ENCODE data around the gene CEP85. TPM values are rescaled to one million over a fixed set of nuclear protein-coding genes. Genes with fewer than 3 reads are reported as not detected.

CEP85 gene
- total and polyA plus RNA-seq, 4 donors, result 2.6 to 14.6 (median 5.3) TPM

DNA sequence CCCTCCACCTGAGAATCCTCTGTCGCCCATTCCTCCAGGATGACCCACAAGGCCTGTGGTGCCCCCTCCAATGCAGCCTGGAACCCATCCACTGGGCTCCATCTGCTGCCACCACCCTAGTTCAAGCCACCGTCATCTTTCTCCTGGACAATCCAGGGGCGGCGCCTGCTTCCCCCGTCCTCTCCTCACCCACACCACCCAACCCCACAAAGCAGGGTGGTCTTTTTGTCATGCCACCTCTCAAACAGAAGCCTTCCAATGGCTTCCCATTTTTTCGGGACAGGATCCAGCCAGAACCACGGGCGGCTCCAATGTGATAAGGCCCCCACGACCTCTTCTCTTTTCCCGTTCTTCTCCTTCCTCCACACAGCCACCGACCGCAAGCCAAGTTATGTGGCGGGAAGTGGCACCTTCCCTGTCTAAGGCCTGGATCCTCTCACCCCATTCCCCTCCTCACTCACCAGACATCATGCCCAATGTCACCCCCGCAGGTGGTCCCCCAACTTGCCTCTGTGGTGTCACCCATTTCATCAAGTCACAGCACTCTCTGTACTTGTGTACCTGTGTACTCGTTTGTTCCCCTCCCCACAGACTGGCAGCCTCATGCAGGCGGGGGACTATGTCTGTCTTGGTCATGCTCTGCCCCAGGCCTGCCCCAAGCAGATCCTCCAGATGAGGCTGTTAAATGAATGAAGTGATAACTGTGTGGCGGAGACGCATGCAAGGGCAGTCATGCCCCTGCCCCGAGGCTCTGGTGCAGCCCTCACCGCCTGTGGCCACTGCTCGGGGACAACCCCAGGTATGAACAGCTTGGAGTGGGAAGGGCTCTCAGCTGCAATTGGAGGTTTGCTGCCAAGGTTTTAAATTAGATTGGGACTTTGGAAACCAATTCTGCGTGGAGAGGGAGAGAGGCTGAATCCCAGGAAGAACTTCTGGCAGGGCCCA, 61.5 kb downstream of the CEP85 start (continued):
- TF ChIP-seq MAX (IDR thresholded peaks at IDR 0.05) (no peak), ATF3 (IDR thresholded peaks at IDR 0.05) (no peak)

DNA sequence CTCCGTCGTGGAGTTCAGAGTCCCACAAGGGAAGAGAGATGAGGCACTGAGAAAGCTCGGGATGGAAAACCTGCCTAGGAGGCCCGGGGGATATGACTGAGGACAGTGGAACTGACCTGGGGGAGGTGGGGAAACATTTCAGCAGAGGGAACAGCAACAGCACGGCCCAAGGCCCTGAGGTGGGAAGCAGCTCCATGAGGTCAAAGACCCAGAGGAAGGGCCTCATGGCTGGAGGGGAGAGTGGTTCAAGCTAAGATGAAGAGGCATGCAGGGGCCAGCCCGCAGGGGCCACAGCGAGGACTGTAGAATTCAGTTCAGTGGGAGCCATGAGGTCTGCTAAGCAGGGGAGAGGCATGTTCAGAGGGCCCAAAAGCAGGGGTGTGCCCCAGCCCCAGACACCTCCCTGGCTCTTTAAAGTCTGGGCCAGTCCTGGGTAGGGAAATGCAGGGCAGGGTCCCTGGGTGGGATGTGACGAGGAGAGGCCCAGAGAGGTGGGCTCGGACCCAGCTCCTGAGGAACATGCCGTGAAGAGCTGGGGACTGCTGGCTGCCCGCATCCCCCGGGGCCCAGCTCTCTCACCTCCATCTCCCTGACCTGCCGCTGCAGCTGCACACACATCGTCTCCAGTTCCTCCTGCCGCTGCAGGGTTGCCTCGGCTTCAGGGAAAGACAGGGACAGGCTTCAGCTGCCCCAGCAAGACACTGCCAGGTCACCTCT, 62.5 kb downstream of the CEP85 start:
- Histone ChIP-seq H3K27ac (ENCODE audit: low read depth in 1 of 2, low read length in 2 of 2) (no peak overlapping the region), H3K4me3 (ENCODE audit: low read depth in 1 of 3, low read length in 3 of 3) (no peak overlapping the region), H3K36me3 (ENCODE audit: control insufficient read depth in 4 of 4, insufficient read depth in 3 of 4, low read depth in 1 of 4, low read length in 3 of 4) (no peaks in the 10 kb centered on the region), H3K9me3 (ENCODE audit: control insufficient read depth in 4 of 4, low read length in 3 of 4) (no peaks in the 10 kb centered on the region), H3K27me3 (ENCODE audit: control insufficient read depth in 4 of 4, insufficient read depth in 4 of 4, low read length in 3 of 4) (no peaks in the 10 kb centered on the region), H3K9ac (ENCODE audit: low read depth in 1 of 2, low read length in 2 of 2) (no peak overlapping the region), H3K4me1 (ENCODE audit: control insufficient read depth in 4 of 4, insufficient read depth in 4 of 4, low read length in 3 of 4) (no peaks in the 10 kb centered on the region)
- no peak for DNase-seq (ENCODE audit: low spot score)
- TF ChIP-seq CTCF (IDR thresholded peaks at IDR 0.05; ENCODE audit: low read depth, low read length, missing input control) (no peak), ATF3 (IDR thresholded peaks at IDR 0.05) (no peak), HNF4G (IDR thresholded peaks at IDR 0.05) (no peak), RAD21 (IDR thresholded peaks at IDR 0.05) (no peak), JUND (IDR thresholded peaks at IDR 0.05) (no peak), ZBTB33 (IDR thresholded peaks at IDR 0.05) (no peak), HNF4A (conservative IDR thresholded peaks at IDR 0.05) (no peak), YY1 (IDR thresholded peaks at IDR 0.05) (no peak), NR2F2 (IDR thresholded peaks at IDR 0.05) (no peak), TAF1 (conservative IDR thresholded peaks at IDR 0.05) (no peak), SP1 (IDR thresholded peaks at IDR 0.05) (no peak), RXRA (IDR thresholded peaks at IDR 0.05) (no peak), FOXA2 (IDR thresholded peaks at IDR 0.05) (no peak), EGR1 (IDR thresholded peaks at IDR 0.05; ENCODE audit: low read depth in 2 of 2) (no peak), FOXA1 (IDR thresholded peaks at IDR 0.05) (no peak), MAX (IDR thresholded peaks at IDR 0.05) (no peak), GABPA (IDR thresholded peaks at IDR 0.05 in 1 of 2, conservative IDR thresholded peaks at IDR 0.05 in 1 of 2) (no peak)
- TF ChIP-seq, protein P1, sequence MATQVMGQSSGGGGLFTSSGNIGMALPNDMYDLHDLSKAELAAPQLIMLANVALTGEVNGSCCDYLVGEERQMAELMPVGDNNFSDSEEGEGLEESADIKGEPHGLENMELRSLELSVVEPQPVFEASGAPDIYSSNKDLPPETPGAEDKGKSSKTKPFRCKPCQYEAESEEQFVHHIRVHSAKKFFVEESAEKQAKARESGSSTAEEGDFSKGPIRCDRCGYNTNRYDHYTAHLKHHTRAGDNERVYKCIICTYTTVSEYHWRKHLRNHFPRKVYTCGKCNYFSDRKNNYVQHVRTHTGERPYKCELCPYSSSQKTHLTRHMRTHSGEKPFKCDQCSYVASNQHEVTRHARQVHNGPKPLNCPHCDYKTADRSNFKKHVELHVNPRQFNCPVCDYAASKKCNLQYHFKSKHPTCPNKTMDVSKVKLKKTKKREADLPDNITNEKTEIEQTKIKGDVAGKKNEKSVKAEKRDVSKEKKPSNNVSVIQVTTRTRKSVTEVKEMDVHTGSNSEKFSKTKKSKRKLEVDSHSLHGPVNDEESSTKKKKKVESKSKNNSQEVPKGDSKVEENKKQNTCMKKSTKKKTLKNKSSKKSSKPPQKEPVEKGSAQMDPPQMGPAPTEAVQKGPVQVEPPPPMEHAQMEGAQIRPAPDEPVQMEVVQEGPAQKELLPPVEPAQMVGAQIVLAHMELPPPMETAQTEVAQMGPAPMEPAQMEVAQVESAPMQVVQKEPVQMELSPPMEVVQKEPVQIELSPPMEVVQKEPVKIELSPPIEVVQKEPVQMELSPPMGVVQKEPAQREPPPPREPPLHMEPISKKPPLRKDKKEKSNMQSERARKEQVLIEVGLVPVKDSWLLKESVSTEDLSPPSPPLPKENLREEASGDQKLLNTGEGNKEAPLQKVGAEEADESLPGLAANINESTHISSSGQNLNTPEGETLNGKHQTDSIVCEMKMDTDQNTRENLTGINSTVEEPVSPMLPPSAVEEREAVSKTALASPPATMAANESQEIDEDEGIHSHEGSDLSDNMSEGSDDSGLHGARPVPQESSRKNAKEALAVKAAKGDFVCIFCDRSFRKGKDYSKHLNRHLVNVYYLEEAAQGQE (IDR thresholded peaks at IDR 0.05), result no peak
- 94% methylated on average over 16 of the region's 16 CpGs for WGBS
